Measurements from ENCODE around the gene GGT7.
"Not testable (repeated sequence)": the region's sequence is repeated elsewhere in the genome, so short reads cannot be mapped to it uniquely, and the experiment has no call there.

GGT7 gene

GRCh38 chr20:34872622-34873224 lies at the start of gene GGT7:
Gene GGT7 (minus strand): TSS chr20:34872856. CDS start chr20:34872815, 41 bp downstream.
- peak; percentile 85 for DNase-seq (ENCODE audit: low spot score)

- no peak for DNase-seq (ENCODE audit: low spot score)
Observed at GRCh38 chr20:34921436-34921835, 48.8 kb upstream of the GGT7 start.

GRCh38 chr20:34920055-34920454 lies 47.4 kb upstream of the GGT7 start:
- no peak for DNase-seq (ENCODE audit: low spot score)

GRCh38 chr20:34916774-34917354 lies 44.2 kb upstream of the GGT7 start:
- no peak for DNase-seq (ENCODE audit: low spot score)

- DNase-seq (ENCODE audit: low spot score): no peak
Observed at GRCh38 chr20:34915749-34916455, 43.2 kb upstream of the GGT7 start.

GRCh38 chr20:34915131-34915530 lies 42.5 kb upstream of the GGT7 start:
- no peak for DNase-seq (ENCODE audit: low spot score)

- DNase-seq (ENCODE audit: low spot score): no peak
Observed at GRCh38 chr20:34907616-34908469, 35.2 kb upstream of the GGT7 start.

GRCh38 chr20:34904202-34904621 lies 31.6 kb upstream of the GGT7 start:
- DNase-seq (ENCODE audit: low spot score): no peak

- DNase-seq (ENCODE audit: low spot score): not testable (repeated sequence)
Observed at GRCh38 chr20:34898731-34899130, 26.1 kb upstream of the GGT7 start.

GRCh38 chr20:34898129-34898528 lies 25.5 kb upstream of the GGT7 start:
- DNase-seq (ENCODE audit: low spot score): not testable (repeated sequence)

- DNase-seq (ENCODE audit: low spot score): no peak
Observed at GRCh38 chr20:34896086-34896621, 23.5 kb upstream of the GGT7 start.

GRCh38 chr20:34895465-34895864 lies 22.8 kb upstream of the GGT7 start:
- DNase-seq (ENCODE audit: low spot score): no peak

GRCh38 chr20:34894723-34895122 lies 22.1 kb upstream of the GGT7 start:
- DNase-seq (ENCODE audit: low spot score): no peak

- no peak for DNase-seq (ENCODE audit: low spot score)
Observed at GRCh38 chr20:34892671-34893070, 20.0 kb upstream of the GGT7 start.

- peak; percentile 39 for DNase-seq (ENCODE audit: low spot score)
Observed at GRCh38 chr20:34891166-34892062, 18.8 kb upstream of the GGT7 start.

GRCh38 chr20:34888468-34888867 lies 15.8 kb upstream of the GGT7 start:
- no peak for DNase-seq (ENCODE audit: low spot score)

GRCh38 chr20:34887023-34887422 lies 14.4 kb upstream of the GGT7 start:
- DNase-seq (ENCODE audit: low spot score): no peak

GRCh38 chr20:34886122-34886521 lies 13.5 kb upstream of the GGT7 start:
- no peak for DNase-seq (ENCODE audit: low spot score)

GRCh38 chr20:34884260-34884659 lies 11.6 kb upstream of the GGT7 start:
- DNase-seq (ENCODE audit: low spot score): no peak

GRCh38 chr20:34883809-34884208 lies 11.2 kb upstream of the GGT7 start:
- DNase-seq (ENCODE audit: low spot score): no peak

GRCh38 chr20:34883087-34883688 lies 10.5 kb upstream of the GGT7 start:
- no peak for DNase-seq (ENCODE audit: low spot score)
